HG02763 (cell line): ENCODE data around the gene ADD3.

Experiments used
- ATAC-seq: cut with Tn5 transposase; IDR thresholded peaks from one replicate; pipeline ENCODE4 v1.9.1; 2021; ENCODE audit warnings: mild to moderate bottlenecking, moderate library complexity; ENCODE audit not compliant: unreplicated experiment

Gene ADD3

GRCh38 chr10:109998513-109998912 is 9.3 kb upstream of the ADD3 start:
- ATAC-seq = no peak

DNA sequence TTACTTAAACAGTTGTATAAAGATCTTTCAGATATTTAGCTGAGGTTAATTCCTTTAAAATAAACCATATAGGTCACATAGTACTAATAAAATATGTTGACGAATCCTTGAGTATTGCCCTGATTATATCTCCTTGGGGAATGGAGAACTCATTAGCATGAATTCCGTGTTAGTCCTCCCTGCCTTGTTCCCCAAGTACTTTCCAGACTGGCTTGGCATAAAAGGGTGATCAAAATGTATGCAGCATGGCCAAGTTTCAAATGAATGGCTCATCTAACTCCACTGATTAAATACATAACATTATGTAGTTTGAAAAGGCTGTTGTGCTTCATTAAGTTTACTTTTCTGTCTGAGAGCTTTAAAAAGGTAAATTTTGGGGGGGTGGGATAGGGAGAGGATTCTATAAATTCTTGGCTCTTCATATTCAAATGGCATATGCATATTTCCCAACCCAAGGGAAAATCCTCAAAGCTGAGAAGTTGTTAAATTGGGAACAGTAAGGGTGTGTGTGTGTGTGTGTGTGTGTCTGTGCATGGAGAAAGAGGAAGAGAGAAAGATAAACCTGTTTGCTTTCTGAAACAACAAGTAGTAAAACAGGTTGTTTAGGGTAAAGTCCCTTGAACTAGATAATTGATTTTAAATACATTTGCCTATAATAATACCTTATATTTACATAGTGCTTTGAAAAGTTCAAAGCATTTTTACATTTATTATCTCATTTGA is 4.8 kb upstream of the ADD3 start:
- ATAC-seq = no peak

- no peak for ATAC-seq
These were observed 4.3 kb upstream of the ADD3 start for GRCh38 chr10:110003524-110003885.

GRCh38 chr10:110005719-110006118 is 2.1 kb upstream of the ADD3 start:
- ATAC-seq = no peak

GRCh38 chr10:110006358-110007160 is 1.2 kb upstream of the ADD3 start:
- ATAC-seq = no peak

- peak; percentile 34 for ATAC-seq
These were observed 553 bp upstream of the ADD3 start for GRCh38 chr10:110007161-110007700.

DNA sequence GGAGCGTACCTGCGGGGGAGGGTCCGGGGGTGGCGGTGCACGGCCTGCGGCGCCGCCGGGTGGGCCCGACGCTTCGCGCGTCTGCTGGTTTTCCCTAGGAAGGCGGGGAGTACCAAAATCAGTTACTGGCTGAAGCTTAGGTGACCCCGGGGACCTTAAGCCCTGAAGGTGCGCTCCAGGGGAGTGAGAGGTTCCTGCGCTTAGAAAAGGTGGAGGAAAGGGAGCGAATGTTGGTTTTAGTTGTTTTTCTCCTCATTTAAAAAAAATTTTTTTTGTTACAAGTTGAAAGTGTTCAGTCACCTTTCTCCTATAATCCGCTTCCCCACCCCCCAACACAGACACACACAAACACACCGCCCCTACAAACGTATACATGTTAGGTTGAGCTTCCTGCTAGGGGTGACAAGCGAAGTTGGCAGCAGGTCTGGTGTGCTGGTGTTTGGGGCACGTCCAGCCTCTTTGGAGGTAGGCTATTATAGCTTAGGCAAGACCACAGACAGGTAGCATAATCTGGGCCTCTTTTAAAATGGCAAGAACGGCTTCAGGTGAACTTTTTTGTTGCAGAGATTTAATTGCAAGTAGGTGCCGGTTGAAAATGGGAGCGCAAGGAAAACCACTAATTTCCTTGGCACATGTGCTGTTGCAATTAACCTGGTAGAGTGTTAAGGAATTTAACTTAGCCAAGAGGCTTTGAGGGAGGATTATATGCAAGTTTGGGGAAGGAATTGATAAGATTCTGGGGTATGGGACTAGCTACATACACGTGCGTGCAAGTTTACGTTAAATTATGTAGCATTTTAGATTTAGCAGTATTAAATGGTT is 945 bp downstream of the ADD3 start:
- ATAC-seq = no peak

- ATAC-seq = peak; percentile 24
These were observed 2.1 kb downstream of the ADD3 start for GRCh38 chr10:110009736-110010475.

DNA sequence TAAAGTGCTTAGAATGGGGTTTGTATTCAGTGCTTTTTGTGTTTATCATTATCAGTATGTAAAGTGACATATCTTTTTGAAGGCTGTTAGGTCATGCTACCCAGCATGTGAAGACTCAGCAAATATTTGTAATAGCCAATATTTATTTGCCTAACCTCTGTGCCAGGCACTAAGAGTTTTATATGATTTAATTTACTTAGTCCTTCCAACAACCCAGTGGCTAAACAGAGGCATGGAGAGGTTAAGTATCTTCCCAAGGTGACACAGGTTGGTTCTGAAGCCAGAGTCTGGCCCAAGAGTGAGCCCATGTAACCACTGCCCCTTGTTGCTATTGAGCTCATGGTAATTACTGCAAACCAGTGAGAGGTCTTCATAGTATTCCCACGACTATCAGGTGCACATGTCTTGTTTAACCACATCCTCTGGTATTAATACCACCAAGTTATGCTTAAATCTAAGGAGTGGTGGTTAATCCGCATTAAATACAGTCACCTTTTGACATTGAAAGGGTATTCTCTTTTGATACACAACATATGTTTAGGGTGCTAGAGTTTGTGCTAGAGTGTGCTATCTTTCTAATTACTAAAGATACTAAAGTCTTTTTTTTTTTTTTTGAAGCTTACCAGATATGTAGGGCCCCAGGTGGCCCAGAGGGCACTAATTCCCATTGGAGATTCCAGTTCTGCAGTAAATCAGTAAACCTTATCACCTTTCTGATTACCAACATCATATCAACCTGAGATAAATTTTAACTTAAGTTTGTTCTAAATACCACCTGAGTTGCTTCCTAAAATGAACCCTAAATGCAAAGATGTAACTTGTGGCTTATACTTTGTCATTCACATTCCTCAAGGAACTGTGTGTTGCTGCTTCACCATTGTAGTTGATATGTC is 2.9 kb downstream of the ADD3 start:
- no peak for ATAC-seq

DNA sequence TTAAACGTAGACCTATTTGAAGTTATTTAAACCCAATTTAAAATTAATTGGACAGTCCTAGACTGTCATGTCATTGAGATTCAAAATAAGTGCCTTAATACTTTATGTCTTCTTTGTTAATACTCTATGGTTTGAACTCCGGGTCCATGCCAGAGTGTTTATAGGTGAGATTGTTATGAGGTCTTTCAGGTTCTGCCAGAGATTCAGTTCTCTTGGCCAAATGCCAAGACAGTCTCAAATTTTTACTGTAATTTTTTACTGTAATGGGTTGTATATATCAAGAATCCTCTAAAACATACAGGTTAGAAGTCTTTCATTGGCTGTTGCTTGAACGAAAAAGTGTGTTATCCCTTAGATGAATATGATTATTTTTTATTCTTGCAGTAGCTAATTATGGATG is 3.9 kb downstream of the ADD3 start:
- no peak for ATAC-seq

DNA sequence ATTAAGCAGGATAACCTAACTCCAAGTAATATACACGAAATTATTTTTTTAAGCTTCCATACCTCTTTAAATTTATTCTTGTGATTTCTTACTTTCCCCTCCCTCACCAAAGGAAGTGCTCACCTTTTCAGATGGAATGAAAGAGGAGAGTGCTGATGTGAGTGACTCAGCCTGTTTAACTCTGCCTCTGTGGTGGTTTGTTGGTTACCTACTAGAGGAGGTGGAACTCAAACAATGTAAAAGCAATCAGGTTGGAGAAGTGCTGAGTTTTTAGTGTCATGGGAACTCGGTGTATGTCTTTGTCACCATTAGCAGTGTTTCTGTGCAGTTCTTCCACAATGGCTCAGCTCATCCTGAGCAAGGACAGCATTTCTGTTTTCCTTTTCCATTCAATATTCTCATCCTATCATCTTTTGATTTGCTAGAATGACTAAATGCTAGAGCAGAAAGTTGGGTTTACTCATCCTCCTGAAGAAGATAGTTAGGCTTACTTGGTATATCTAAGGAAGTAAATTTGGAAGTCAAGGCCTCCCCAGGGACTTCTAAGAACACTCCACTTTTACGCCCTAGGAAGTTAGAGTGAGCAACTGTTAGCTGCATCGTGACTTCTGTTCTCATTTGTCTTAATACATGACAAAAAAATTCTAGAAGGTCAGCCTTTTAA is 6.0 kb downstream of the ADD3 start:
- ATAC-seq = no peak

- ATAC-seq = no peak
These were observed 8.3 kb downstream of the ADD3 start for GRCh38 chr10:110016039-110016438.

GRCh38 chr10:110017052-110017451 is 9.3 kb downstream of the ADD3 start:
- ATAC-seq = no peak

- no peak for ATAC-seq
These were observed 10.1 kb downstream of the ADD3 start for GRCh38 chr10:110017907-110018306.

DNA sequence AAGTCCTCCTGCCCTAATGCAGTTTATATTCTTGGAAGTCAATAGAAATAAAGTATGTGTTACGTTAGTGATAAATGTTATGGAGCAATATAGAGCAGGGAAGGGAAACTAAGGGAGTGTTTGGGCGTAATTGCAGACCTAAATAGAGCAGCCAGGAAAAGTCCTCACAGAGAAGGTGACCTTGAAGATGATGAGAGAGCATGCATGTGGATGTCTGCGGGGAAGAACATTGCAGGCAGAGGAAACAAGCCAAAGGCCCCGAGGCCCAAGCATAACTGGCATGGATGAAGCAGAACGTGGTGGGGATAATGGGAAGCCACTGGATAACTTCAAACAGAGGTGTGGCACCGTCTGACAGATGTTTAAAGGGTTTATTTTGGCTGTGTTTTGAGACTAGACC is 12.5 kb downstream of the ADD3 start:
- no peak for ATAC-seq

DNA sequence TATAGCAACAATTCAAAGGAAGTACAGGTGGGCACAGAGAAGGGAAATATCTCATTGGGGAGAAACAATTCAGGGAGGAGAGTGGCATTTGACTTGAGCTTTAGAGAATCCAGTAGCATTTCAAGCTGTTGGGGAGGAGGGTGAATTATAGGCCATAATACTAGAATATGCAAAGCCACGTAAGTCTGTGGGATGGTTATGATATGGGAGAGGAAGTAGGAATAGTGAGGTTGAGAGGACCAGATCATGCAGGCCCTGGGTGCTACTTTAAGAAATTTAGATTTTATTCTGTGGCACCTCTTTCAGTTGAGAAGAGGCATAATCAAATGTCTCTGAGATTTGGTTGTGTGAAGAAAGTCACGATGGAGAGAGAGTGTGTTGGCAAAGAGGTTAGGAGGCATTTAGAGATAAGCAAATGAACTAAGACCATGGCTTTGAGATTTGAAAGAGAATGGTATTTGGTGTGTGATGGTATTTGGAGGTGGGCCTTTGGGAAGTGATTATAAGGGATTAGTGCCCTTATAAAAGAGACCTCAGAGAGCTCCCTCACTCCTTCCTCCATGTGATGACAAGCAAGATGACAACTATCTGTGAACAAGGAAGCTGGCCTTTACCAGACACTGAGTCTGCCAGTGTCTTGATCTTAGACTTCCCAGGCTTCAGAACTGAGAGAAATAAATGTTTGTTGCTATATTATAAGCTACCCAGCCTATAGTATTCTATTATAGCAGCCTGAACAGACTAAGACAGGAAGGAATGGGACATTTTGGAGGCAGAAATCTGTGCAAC is 15.1 kb downstream of the ADD3 start:
- ATAC-seq = no peak

DNA sequence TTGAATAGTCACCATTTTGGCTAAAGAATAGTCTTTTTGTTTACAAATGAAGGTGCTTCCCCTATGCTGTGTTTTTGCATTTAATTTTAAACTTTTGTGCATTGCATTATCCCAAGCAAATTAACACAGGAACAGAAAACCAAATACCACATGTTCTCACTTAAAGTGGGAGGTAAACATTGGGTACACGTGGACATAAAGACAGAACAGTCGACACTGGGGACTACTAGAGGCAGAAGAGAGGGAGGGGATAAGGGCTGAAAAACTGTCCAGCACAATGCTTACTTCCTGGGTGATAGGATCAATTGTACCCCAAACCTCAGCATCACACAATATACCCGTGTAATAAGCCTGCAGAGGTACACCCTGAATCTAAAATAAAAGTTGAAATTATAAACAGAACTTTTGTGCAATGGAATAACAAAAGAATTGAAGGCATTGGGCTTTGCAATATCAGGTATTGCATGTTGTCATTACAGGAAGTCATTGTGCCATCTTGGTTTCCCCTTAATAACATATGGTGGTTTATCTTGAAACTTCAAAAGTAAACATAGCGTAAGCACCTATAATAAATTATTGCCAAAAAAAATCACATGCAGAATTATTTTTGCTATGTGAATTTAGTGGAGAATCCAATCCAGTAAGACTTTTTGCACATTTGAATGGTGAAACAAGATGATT is 16.1 kb downstream of the ADD3 start:
- ATAC-seq = no peak

- no peak for ATAC-seq
These were observed 21.7 kb downstream of the ADD3 start for GRCh38 chr10:110029450-110029849.
